Stimulated activated naive CD8-positive, alpha-beta T cell treated with anti-CD3 and anti-CD28 coated beads, Interleukin-15, Interleukin-2, amounts not matched to agents 100 ng/mL and 50 ng/mL, for 24 hours (primary cell): ENCODE results near the gene ARHGEF39.

Experiments used
- H3K27ac Mint-ChIP-seq: one replicate; pipeline ENCODE4 v1.8.0; 2021; ENCODE audit warnings: mild to moderate bottlenecking, mixed read lengths
- H3K27me3 Mint-ChIP-seq: one replicate; pipeline ENCODE4 v1.8.0; 2021; ENCODE audit warnings: mixed read lengths
- H3K36me3 Mint-ChIP-seq: one replicate; pipeline ENCODE4 v1.8.0; 2021; ENCODE audit warnings: low read depth, mixed read lengths
- H3K4me1 Mint-ChIP-seq: one replicate; pipeline ENCODE4 v1.8.0; 2021; ENCODE audit warnings: low read depth, mixed read lengths
- H3K4me3 Mint-ChIP-seq: one replicate; pipeline ENCODE4 v1.8.0; 2021; ENCODE audit warnings: mild to moderate bottlenecking, mixed read lengths
- H3K9me3 Mint-ChIP-seq: one replicate; pipeline ENCODE4 v1.8.0; 2021; ENCODE audit warnings: mixed read lengths

ARHGEF39 gene

GRCh38 chr9:35673132-35674024 lies 8.4 kb upstream of the ARHGEF39 start, which contains the start of gene CA9:
TSS of gene CA9 (plus strand) at chr9:35673928. CDS start at chr9:35673960, 32 bp downstream.
- Mint-ChIP-seq H3K36me3 (no peaks in the 10 kb centered on the region), H3K4me1 (peaks cover 14% of the 10 kb centered on the region), H3K4me3 (peak within 1 kb of the TSS; percentile 60), H3K27me3 (peaks cover 10% of the 10 kb centered on the region), H3K27ac (no peak within 1 kb of the TSS), H3K9me3 (no peaks in the 10 kb centered on the region)

- Mint-ChIP-seq H3K36me3 (no peaks in the 10 kb centered on the region), H3K4me1 (peaks cover 16% of the 10 kb centered on the region), H3K27me3 (peaks cover 4% of the 10 kb centered on the region)
Measured at GRCh38 chr9:35669331-35670145, 4.5 kb upstream of the ARHGEF39 start.

GRCh38 chr9:35667939-35668338 lies 2.9 kb upstream of the ARHGEF39 start:
- Mint-ChIP-seq H3K27me3 (no peaks in the 10 kb centered on the region), H3K36me3 (peaks cover 3% of the 10 kb centered on the region), H3K4me3 (no peak overlapping the region), H3K4me1 (peaks cover 20% of the 10 kb centered on the region), H3K27ac (no peak overlapping the region), H3K9me3 (no peaks in the 10 kb centered on the region)

More at GRCh38 chr9:35669331-35670145, 4.5 kb upstream of the ARHGEF39 start:
- no peak overlapping the region for H3K4me3 Mint-ChIP-seq
- H3K27ac Mint-ChIP-seq: no peak overlapping the region
- no peaks in the 10 kb centered on the region for H3K9me3 Mint-ChIP-seq

- Mint-ChIP-seq H3K4me3 (no peak overlapping the region), H3K9me3 (no peaks in the 10 kb centered on the region), H3K36me3 (peaks cover 14% of the 10 kb centered on the region), H3K4me1 (peaks cover 33% of the 10 kb centered on the region), H3K27me3 (no peaks in the 10 kb centered on the region), H3K27ac (no peak overlapping the region)
Measured at GRCh38 chr9:35666549-35666948, 1.6 kb upstream of the ARHGEF39 start.

GRCh38 chr9:35666045-35666444 lies 1.1 kb upstream of the ARHGEF39 start:
- Mint-ChIP-seq H3K9me3 (no peaks in the 10 kb centered on the region), H3K27ac (no peak overlapping the region), H3K4me1 (peaks cover 38% of the 10 kb centered on the region), H3K4me3 (peak overlapping the region; percentile 86), H3K27me3 (no peaks in the 10 kb centered on the region), H3K36me3 (peaks cover 17% of the 10 kb centered on the region)

- Mint-ChIP-seq H3K27me3 (no peaks in the 10 kb centered on the region), H3K4me3 (peak overlapping the region; percentile 86), H3K36me3 (peaks cover 23% of the 10 kb centered on the region), H3K27ac (peak overlapping the region; percentile 57), H3K4me1 (peaks cover 44% of the 10 kb centered on the region), H3K9me3 (no peaks in the 10 kb centered on the region)
Measured at GRCh38 chr9:35665471-35665818, 450 bp upstream of the ARHGEF39 start.

GRCh38 chr9:35662437-35662836 lies 2.6 kb downstream of the ARHGEF39 start:
- Mint-ChIP-seq H3K27ac (no peak overlapping the region), H3K4me1 (peaks cover 66% of the 10 kb centered on the region), H3K9me3 (no peaks in the 10 kb centered on the region), H3K4me3 (no peak overlapping the region), H3K27me3 (peaks cover 4% of the 10 kb centered on the region), H3K36me3 (peaks cover 43% of the 10 kb centered on the region)

- Mint-ChIP-seq H3K27me3 (peaks cover 4% of the 10 kb centered on the region), H3K4me3 (peak overlapping the region; percentile 11), H3K9me3 (no peaks in the 10 kb centered on the region), H3K27ac (peak overlapping the region; percentile 46), H3K36me3 (peaks cover 43% of the 10 kb centered on the region), H3K4me1 (peaks cover 72% of the 10 kb centered on the region)
Measured at GRCh38 chr9:35661756-35662350, 3.1 kb downstream of the ARHGEF39 start.

GRCh38 chr9:35660966-35661415 lies 4.0 kb downstream of the ARHGEF39 start:
- H3K36me3 Mint-ChIP-seq: peaks cover 43% of the 10 kb centered on the region
- peaks cover 78% of the 10 kb centered on the region for H3K4me1 Mint-ChIP-seq
- no peaks in the 10 kb centered on the region for H3K9me3 Mint-ChIP-seq
- H3K4me3 Mint-ChIP-seq: no peak overlapping the region
- peaks cover 4% of the 10 kb centered on the region for H3K27me3 Mint-ChIP-seq
- H3K27ac Mint-ChIP-seq: no peak overlapping the region

- Mint-ChIP-seq H3K27me3 (peaks cover 4% of the 10 kb centered on the region), H3K27ac (peak overlapping the region; percentile 81), H3K9me3 (no peaks in the 10 kb centered on the region), H3K36me3 (peaks cover 43% of the 10 kb centered on the region), H3K4me3 (peak overlapping the region; percentile 87), H3K4me1 (peaks cover 70% of the 10 kb centered on the region)
Measured at GRCh38 chr9:35659340-35659739, 5.7 kb downstream of the ARHGEF39 start.

GRCh38 chr9:35658968-35659220 lies 6.1 kb downstream of the ARHGEF39 start:
- peak overlapping the region; percentile 87 for H3K4me3 Mint-ChIP-seq
- H3K9me3 Mint-ChIP-seq: no peaks in the 10 kb centered on the region
- H3K36me3 Mint-ChIP-seq: peaks cover 43% of the 10 kb centered on the region
- peak overlapping the region; percentile 81 for H3K27ac Mint-ChIP-seq
- H3K4me1 Mint-ChIP-seq: peaks cover 70% of the 10 kb centered on the region
- peaks cover 4% of the 10 kb centered on the region for H3K27me3 Mint-ChIP-seq

- Mint-ChIP-seq H3K36me3 (peaks cover 43% of the 10 kb centered on the region), H3K4me3 (peak within 1 kb of the TSS; percentile 87), H3K4me1 (peaks cover 68% of the 10 kb centered on the region), H3K27ac (peak within 1 kb of the TSS; percentile 100), H3K27me3 (peaks cover 4% of the 10 kb centered on the region), H3K9me3 (no peaks in the 10 kb centered on the region)
Measured at GRCh38 chr9:35658137-35658967, 6.6 kb downstream of the ARHGEF39 start, which contains the start of gene CCDC107. TSS of gene CCDC107 (plus strand) at chr9:35658292. CDS start at chr9:35658380, 88 bp downstream.

GRCh38 chr9:35657546-35658136 lies 7.4 kb downstream of the ARHGEF39 start, which contains the start of gene RMRP:
TSS of gene RMRP (minus strand) at chr9:35658019.
- Mint-ChIP-seq H3K27ac (peak within 1 kb of the TSS; percentile 100), H3K4me1 (peaks cover 61% of the 10 kb centered on the region), H3K9me3 (no peaks in the 10 kb centered on the region), H3K36me3 (peaks cover 37% of the 10 kb centered on the region), H3K4me3 (peak within 1 kb of the TSS; percentile 87), H3K27me3 (peaks cover 4% of the 10 kb centered on the region)
